Parathyroid adenoma (tissue), 2 donors: ENCODE results near the gene IRF1.

ENCODE experiments used
- H2AFZ ChIP-seq: fragments of 300-600 bp; sonication (generic); one replicate; pipeline ENCODE4 v1.7.0; 2017; ENCODE audit warnings: antibody characterized with exemption, mild to moderate bottlenecking
- H3K27ac ChIP-seq: fragments of 300-600 bp; sonication (generic); one replicate; pipeline ENCODE4 v1.7.0; 2017
- H3K27me3 ChIP-seq: fragments of 300-600 bp; sonication (generic); one replicate; pipeline ENCODE4 v1.7.0; 2017; ENCODE audit warnings: low read length; ENCODE audit not compliant: control insufficient read depth, insufficient read depth
- H3K36me3 ChIP-seq: fragments of 300-600 bp; sonication (generic); one replicate; pipeline ENCODE4 v1.7.0; 2017; ENCODE audit warnings: low read length; ENCODE audit not compliant: control insufficient read depth, insufficient read depth
- H3K4me1 ChIP-seq: fragments of 300-600 bp; sonication (generic); one replicate; pipeline ENCODE4 v1.7.0; 2017; ENCODE audit warnings: control low read depth
- H3K4me2 ChIP-seq: fragments of 300-600 bp; sonication (generic); one replicate; pipeline ENCODE4 v1.7.0; 2017; ENCODE audit warnings: low read length
- H3K4me3 ChIP-seq: fragments of 300-600 bp; sonication (generic); one replicate; pipeline ENCODE4 v1.7.0; 2017; ENCODE audit warnings: low read depth, low read length
- H3K79me2 ChIP-seq: fragments of 300-600 bp; sonication (generic); one replicate; pipeline ENCODE4 v1.7.0; 2017; ENCODE audit warnings: control low read depth
- H3K9ac ChIP-seq: fragments of 300-600 bp; sonication (generic); one replicate; pipeline ENCODE4 v1.7.0; 2017; ENCODE audit warnings: mild to moderate bottlenecking
- H3K9me3 ChIP-seq: fragments of 300-600 bp; sonication (generic); one replicate; pipeline ENCODE4 v1.7.0; 2017; ENCODE audit warnings: low read length; ENCODE audit not compliant: control insufficient read depth
- CTCF ChIP-seq: fragments of 300-600 bp; sonication (generic); IDR thresholded peaks from one replicate; pipeline ENCODE4 v1.7.0; 2017; ENCODE audit warnings: antibody characterized with exemption, mild to moderate bottlenecking
- donor health status: primary hyperparathyroidism.

The IRF1 gene

GRCh38 chr5:132466433-132467286, 23.9 kb downstream of the IRF1 start:
- H3K79me2 ChIP-seq: peaks cover 15% of the 10 kb centered on the region
- H3K9me3 ChIP-seq: no peaks in the 10 kb centered on the region
- no peaks in the 10 kb centered on the region for H3K27me3 ChIP-seq
- H3K9ac ChIP-seq: no peak overlapping the region
- no peak overlapping the region for H3K4me3 ChIP-seq
- peaks cover 4% of the 10 kb centered on the region for H3K4me1 ChIP-seq
- no peaks in the 10 kb centered on the region for H3K36me3 ChIP-seq
- TF ChIP-seq CTCF: no peak
- no peak overlapping the region for H2AFZ ChIP-seq
- H3K27ac ChIP-seq: peak overlapping the region; percentile 9
- no peak overlapping the region for H3K4me2 ChIP-seq

- Histone ChIP-seq H3K4me1 (peaks cover 4% of the 10 kb centered on the region), H3K9ac (no peak overlapping the region), H3K4me3 (no peak overlapping the region)
These were observed 25.4 kb downstream of the IRF1 start for GRCh38 chr5:132465059-132465707.

GRCh38 chr5:132464156-132464939, 26.2 kb downstream of the IRF1 start:
- no peak overlapping the region for H3K9ac ChIP-seq
- H3K27ac ChIP-seq: no peak overlapping the region
- no peak overlapping the region for H2AFZ ChIP-seq
- no peaks in the 10 kb centered on the region for H3K9me3 ChIP-seq
- peaks cover 2% of the 10 kb centered on the region for H3K4me1 ChIP-seq
- no peaks in the 10 kb centered on the region for H3K27me3 ChIP-seq
- H3K79me2 ChIP-seq: peaks cover 20% of the 10 kb centered on the region
- no peak overlapping the region for H3K4me3 ChIP-seq
- TF ChIP-seq CTCF: no peak
- H3K4me2 ChIP-seq: no peak overlapping the region
- H3K36me3 ChIP-seq: no peaks in the 10 kb centered on the region

More at GRCh38 chr5:132465059-132465707, 25.4 kb downstream of the IRF1 start:
- Histone ChIP-seq H3K27me3 (no peaks in the 10 kb centered on the region), H3K9me3 (no peaks in the 10 kb centered on the region), H2AFZ (no peak overlapping the region), H3K79me2 (peaks cover 15% of the 10 kb centered on the region), H3K36me3 (no peaks in the 10 kb centered on the region), H3K4me2 (no peak overlapping the region), H3K27ac (no peak overlapping the region)
- TF ChIP-seq CTCF: no peak

- H3K27ac ChIP-seq: no peak overlapping the region
- H3K4me1 ChIP-seq: no peaks in the 10 kb centered on the region
- no peak overlapping the region for H2AFZ ChIP-seq
- peaks cover 21% of the 10 kb centered on the region for H3K79me2 ChIP-seq
- no peaks in the 10 kb centered on the region for H3K36me3 ChIP-seq
- no peak overlapping the region for H3K9ac ChIP-seq
- no peak overlapping the region for H3K4me3 ChIP-seq
- no peak overlapping the region for H3K4me2 ChIP-seq
- no peaks in the 10 kb centered on the region for H3K9me3 ChIP-seq
- TF ChIP-seq CTCF: no peak
- H3K27me3 ChIP-seq: no peaks in the 10 kb centered on the region
These were observed 26.8 kb downstream of the IRF1 start for GRCh38 chr5:132463811-132464155.
